ENCODE results near the gene WDR18. TPM values are rescaled to one million over a fixed set of nuclear protein-coding genes. Genes with fewer than 3 reads are reported as not detected.

The WDR18 gene, protein sequence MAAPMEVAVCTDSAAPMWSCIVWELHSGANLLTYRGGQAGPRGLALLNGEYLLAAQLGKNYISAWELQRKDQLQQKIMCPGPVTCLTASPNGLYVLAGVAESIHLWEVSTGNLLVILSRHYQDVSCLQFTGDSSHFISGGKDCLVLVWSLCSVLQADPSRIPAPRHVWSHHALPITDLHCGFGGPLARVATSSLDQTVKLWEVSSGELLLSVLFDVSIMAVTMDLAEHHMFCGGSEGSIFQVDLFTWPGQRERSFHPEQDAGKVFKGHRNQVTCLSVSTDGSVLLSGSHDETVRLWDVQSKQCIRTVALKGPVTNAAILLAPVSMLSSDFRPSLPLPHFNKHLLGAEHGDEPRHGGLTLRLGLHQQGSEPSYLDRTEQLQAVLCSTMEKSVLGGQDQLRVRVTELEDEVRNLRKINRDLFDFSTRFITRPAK
- total RNA-seq = 136 and 143 TPM in 2 replicates
- polyA plus RNA-seq = 241 and 262 TPM in 2 replicates

DNA sequence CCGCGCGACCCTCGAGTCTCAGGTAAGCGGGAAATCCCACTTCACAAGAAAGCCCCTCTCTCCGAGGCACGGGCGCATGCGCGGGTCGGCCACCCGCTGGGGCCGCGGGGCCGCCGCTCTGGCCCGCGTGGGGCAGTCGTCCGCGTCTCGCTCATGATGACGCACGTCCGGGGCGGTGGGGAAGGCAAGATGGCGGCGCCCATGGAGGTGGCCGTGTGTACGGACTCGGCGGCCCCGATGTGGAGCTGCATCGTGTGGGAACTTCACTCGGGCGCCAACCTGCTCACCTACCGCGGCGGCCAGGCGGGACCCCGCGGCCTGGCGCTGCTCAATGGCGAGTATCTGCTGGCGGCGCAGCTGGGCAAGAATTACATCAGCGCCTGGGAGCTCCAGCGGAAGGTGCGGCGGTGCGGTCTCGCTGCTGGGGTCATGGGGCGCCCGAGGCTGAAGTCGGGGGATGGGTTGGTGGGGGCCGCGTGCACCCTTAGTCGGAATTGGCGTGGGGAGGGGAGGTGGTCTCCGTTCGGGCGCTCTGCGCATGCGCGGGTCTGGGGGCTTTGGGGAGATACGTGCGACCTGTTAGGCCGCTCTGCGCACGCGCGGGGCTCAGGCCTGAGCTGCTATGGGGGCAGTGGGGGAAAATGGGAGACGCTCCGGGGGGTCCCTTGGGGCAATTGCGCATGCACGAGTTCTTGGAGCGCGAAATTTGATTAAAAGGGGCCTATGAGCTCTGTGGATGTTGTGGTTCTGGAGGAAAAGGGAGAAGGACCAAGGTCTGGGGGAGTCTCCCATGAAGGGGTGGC is at the start of gene WDR18:
Gene WDR18, plus strand, starts transcription at position 181 of the 803 bp plus-strand sequence. Its CDS starts 9 bp downstream, at position 190.
- no peaks in the 10 kb centered on the region for H3K27me3 ChIP-seq
- H3K9me3 ChIP-seq (ENCODE audit: low read depth) = no peaks in the 10 kb centered on the region
- H3K4me1 ChIP-seq (ENCODE audit: low read depth) = peaks cover 8% of the 10 kb centered on the region
- peak; percentile 93 to 96 for DNase-seq (ENCODE audit: low read depth in 1 of 2, low spot score in 1 of 2)
- peak within 1 kb of the TSS; percentile 99 for H3K27ac ChIP-seq
- H3K4me3 ChIP-seq = peak within 1 kb of the TSS; percentile 99
- TF ChIP-seq, protein P1, sequence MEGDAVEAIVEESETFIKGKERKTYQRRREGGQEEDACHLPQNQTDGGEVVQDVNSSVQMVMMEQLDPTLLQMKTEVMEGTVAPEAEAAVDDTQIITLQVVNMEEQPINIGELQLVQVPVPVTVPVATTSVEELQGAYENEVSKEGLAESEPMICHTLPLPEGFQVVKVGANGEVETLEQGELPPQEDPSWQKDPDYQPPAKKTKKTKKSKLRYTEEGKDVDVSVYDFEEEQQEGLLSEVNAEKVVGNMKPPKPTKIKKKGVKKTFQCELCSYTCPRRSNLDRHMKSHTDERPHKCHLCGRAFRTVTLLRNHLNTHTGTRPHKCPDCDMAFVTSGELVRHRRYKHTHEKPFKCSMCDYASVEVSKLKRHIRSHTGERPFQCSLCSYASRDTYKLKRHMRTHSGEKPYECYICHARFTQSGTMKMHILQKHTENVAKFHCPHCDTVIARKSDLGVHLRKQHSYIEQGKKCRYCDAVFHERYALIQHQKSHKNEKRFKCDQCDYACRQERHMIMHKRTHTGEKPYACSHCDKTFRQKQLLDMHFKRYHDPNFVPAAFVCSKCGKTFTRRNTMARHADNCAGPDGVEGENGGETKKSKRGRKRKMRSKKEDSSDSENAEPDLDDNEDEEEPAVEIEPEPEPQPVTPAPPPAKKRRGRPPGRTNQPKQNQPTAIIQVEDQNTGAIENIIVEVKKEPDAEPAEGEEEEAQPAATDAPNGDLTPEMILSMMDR (IDR thresholded peaks at IDR 0.05; ENCODE audit: low read depth, low read length) = peak; percentile 16
- H3K36me3 ChIP-seq = peaks cover 15% of the 10 kb centered on the region

DNA sequence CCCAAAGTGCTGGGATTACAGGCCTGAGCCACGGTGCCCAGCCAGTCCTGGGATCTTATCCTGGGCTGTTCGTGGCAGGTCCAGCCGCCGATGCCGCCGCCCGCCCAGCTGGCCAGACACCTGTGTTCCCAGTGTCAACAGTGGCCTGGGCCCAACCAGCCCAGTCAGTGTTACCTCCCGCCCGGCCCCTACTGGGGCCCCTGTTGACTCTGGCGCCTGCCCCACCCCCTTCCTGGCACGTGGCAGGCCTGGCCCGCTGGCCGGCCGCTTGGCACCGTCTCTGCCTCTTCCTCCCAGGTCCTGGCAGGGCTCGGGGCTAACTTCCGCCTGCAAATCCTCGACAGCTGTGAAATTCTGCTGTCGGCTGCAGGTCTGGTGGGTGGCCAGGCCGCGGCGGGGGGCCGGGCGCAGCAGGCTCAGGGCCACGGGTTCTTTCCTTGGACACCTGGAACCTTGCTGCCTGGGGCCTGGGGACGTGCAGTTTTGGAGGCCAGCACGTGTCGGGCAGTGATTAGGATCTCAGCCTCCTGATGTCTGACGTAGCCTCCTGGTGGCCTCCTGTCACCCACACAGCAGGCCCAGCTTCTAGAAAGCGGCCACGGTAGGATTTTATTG is 49.2 kb upstream of the WDR18 start:
- Histone ChIP-seq H3K9me3 (ENCODE audit: low read depth) (no peaks in the 10 kb centered on the region), H3K27me3 (no peaks in the 10 kb centered on the region), H3K36me3 (peaks cover 14% of the 10 kb centered on the region), H3K4me1 (ENCODE audit: low read depth) (peaks cover 8% of the 10 kb centered on the region), H3K4me3 (no peak overlapping the region), H3K27ac (peak overlapping the region; percentile 84)
- TF ChIP-seq, protein P1 (IDR thresholded peaks at IDR 0.05; ENCODE audit: low read depth, low read length) = no peak
- DNase-seq (ENCODE audit: low read depth in 1 of 2, low spot score in 1 of 2) = peak in 1 of 2 donors; percentile 90

DNA sequence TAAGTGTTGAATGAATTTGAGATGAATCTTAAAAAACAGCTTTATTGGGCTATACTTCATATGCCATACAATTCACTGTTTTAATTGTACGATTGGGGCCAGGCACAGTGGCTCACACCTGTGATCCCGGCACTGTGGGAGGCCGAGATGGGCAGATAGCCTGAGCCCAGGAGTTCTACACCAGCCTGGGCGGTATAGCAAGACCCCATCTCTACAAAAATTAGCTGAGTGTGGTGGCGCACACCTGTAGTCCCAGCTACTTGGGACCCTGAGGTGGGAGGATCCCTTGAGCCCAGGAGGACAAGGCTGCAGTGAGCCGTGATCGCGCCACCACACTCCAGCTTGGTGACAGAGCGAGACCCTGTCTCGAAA is 48.0 kb upstream of the WDR18 start:
- TF ChIP-seq, protein P1 (IDR thresholded peaks at IDR 0.05; ENCODE audit: low read depth, low read length) = no peak
- no peaks in the 10 kb centered on the region for H3K9me3 ChIP-seq (ENCODE audit: low read depth)
- peaks cover 8% of the 10 kb centered on the region for H3K4me1 ChIP-seq (ENCODE audit: low read depth)
- peaks cover 8% of the 10 kb centered on the region for H3K36me3 ChIP-seq
- H3K27ac ChIP-seq = no peak overlapping the region
- H3K4me3 ChIP-seq = no peak overlapping the region
- no peak for DNase-seq (ENCODE audit: low read depth in 1 of 2, low spot score in 1 of 2)
- H3K27me3 ChIP-seq = no peaks in the 10 kb centered on the region

DNA sequence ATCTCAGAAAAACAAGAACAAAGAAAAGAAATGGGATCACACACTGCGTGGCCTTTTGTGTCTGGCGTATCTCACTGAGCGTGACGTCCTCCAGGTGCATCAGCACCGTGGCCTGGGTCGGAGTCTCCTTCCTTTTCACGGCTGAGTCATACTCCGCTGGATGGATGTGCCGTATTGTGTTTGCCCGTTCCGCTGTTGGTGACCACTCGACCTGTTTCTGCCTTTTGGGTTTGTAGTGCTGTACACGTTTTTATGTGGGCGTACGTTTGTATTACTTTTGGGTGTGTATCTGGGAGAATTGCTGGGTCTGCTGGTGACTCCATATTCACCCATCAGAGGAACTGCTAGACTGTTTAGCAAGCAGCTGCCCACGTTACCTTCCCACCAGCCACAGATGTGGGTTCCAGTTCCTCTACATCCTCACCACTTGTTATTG is 46.9 kb upstream of the WDR18 start:
- TF ChIP-seq, protein P1 (IDR thresholded peaks at IDR 0.05; ENCODE audit: low read depth, low read length) = no peak
- Histone ChIP-seq H3K27me3 (no peaks in the 10 kb centered on the region), H3K36me3 (peaks cover 3% of the 10 kb centered on the region), H3K9me3 (ENCODE audit: low read depth) (no peaks in the 10 kb centered on the region), H3K27ac (no peak overlapping the region), H3K4me3 (no peak overlapping the region), H3K4me1 (ENCODE audit: low read depth) (peaks cover 8% of the 10 kb centered on the region)
- DNase-seq (ENCODE audit: low read depth in 1 of 2, low spot score in 1 of 2) = no peak

DNA sequence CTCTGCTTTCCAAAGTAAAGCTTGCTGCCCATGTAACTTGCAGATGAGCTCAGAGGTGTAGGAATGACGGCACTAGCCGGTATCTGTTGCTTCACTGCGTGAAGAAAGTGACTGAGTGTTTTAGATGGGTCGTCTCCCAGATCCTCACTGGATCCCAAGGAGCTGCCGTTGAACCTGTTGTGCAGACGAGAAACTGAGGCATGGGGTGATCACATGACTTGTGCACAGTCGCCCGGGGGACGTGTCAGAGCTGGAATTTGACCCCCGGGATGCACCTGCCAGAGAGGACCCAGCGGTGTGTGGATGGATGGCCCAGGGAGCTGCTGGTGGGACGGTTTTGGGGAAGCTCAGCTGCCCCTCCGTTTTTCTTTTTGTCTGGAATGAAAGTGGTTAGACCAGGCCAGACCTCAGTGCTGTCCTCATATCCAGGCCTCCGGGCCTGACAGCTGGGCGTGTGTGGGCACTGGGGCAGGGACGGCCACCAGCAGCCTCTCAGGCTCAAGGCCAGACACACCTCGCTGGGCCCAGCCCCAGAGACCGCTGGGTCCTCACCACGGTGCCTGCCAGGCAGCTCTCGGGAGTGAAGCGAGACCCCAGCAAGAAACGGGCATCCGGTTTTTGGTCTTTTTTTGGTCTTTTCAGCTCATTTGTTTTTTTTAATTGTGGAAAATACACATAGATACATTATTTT is 45.8 kb upstream of the WDR18 start:
- TF ChIP-seq, protein P1 (IDR thresholded peaks at IDR 0.05; ENCODE audit: low read depth, low read length) = no peak
- H3K9me3 ChIP-seq (ENCODE audit: low read depth) = no peaks in the 10 kb centered on the region
- H3K4me1 ChIP-seq (ENCODE audit: low read depth) = no peaks in the 10 kb centered on the region
- no peak for DNase-seq (ENCODE audit: low read depth in 1 of 2, low spot score in 1 of 2)
- no peaks in the 10 kb centered on the region for H3K27me3 ChIP-seq
- H3K36me3 ChIP-seq = peaks cover 3% of the 10 kb centered on the region
- peak overlapping the region; percentile 34 for H3K27ac ChIP-seq
- no peak overlapping the region for H3K4me3 ChIP-seq

Data from cardiac muscle cell (in vitro differentiated cells and primary cell).